Liver (tissue), 3 donors: Measurements from ENCODE around the gene IPMK.

Experiments used
- FOXA1 ChIP-seq: IDR thresholded peaks from 2 replicates; pipeline ENCODE4 v1.6.1; 2016; ENCODE audit warnings: antibody characterized with exemption
- MAX ChIP-seq: IDR thresholded peaks from 2 replicates; pipeline ENCODE4 v1.6.1; 2016; ENCODE audit warnings: antibody characterized with exemption
- TAF1 ChIP-seq: conservative IDR thresholded peaks from 2 replicates; pipeline ENCODE4 v1.6.1; 2016; ENCODE audit warnings: antibody characterized with exemption, mild to moderate bottlenecking
- TF ChIP-seq, protein P1 (sequence below): fragments of 150-350 bp; IDR thresholded peaks from 2 replicates; pipeline ENCODE4 v1.5.1; 2017; ENCODE audit warnings: improper control_type of control experiment, low read depth, low read length; ENCODE audit not compliant: missing input control
- donor health status: healthy.
- donor health status: healthy.

DNA sequence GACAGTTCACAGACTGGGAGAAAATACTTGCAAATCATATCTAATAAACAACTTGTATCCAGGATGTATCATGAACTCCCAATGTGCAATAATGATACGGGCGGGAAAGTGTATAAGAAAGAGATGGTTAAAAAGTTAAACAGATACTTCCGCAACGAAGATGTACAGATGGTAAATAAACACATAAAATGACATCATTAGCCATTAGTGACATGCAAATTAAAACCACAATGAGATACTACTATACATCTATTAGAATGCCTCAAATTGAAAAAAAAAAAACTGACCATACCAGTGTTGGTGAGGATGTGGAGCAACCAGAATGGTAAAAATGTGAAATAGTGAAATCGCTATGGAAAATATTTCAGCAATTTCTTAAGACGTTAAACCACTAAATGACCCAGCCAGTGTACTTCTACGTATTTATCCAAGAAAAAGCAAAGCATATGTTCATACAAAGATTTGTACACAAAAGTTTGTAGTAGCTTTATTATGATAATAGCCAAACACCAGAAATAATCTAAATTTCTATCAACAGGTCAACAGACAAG is 83.5 kb downstream of the IPMK start:
- TF ChIP-seq FOXA1: no peak
- TF ChIP-seq, protein P1, sequence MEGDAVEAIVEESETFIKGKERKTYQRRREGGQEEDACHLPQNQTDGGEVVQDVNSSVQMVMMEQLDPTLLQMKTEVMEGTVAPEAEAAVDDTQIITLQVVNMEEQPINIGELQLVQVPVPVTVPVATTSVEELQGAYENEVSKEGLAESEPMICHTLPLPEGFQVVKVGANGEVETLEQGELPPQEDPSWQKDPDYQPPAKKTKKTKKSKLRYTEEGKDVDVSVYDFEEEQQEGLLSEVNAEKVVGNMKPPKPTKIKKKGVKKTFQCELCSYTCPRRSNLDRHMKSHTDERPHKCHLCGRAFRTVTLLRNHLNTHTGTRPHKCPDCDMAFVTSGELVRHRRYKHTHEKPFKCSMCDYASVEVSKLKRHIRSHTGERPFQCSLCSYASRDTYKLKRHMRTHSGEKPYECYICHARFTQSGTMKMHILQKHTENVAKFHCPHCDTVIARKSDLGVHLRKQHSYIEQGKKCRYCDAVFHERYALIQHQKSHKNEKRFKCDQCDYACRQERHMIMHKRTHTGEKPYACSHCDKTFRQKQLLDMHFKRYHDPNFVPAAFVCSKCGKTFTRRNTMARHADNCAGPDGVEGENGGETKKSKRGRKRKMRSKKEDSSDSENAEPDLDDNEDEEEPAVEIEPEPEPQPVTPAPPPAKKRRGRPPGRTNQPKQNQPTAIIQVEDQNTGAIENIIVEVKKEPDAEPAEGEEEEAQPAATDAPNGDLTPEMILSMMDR: no peak
- TF ChIP-seq TAF1: no peak
- no peak for TF ChIP-seq MAX
